ENCODE data around the gene MYO7B. TPM values are rescaled to one million over a fixed set of nuclear protein-coding genes. Genes with fewer than 3 reads are reported as not detected.
A peak's percentile ranks its signal among the peaks of the same experiment; 100 is the strongest.

The MYO7B gene
- total RNA-seq, result 0.78 TPM
- long read RNA-seq, partial matches to known transcripts, result 1 of 5 reads
- long read RNA-seq, other reads (novel, unspliced or antisense), result 4 of 5 reads

DNA sequence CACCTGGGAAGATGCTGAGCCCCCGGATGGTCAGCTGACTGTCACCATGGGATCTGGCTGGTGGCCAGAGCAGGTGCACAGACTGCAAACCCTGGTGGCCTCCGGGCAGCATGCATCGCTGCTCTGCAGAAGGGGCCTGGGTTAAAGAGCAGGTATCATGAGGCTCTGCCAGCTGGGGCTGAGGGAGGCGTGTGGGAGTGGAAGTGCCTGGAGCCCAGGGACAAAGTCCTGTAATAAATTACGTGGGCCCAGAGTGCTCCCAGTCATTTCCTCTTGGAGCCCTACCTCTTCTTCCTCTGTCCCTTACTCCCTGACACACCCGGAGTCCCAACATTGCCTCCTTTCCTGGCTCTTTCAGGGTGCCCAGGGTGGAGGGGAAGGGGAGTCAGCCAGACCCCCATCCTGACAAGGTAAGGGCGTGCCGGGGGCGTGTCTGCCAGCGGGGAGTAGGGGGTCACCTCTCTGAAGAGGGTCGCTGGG, at the start of gene MYO7B:
Gene MYO7B, plus strand, starts transcription at position 262 of the 480 bp plus-strand sequence. CDS start 24,040 bp downstream, outside the sequence.
- intact Hi-C loops (cut with DNase I), result no loop called here

DNA sequence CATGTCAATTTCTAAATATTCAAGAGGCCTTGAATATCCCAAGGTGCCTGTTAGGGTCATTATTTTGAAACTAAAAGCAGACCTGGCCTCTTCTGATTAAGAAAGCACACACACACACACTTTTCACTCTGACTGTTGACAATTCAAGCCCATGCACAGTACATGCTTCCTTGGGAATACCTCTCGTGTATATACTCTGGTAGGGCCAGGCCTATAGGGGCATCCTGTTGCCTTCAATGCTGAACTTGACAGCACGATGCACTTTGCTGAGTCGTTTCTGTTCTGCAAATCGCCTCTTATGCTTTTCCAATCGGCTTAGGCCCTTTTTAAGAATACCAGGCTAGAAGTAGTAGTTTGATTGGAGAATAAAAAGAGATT, 49.8 kb upstream of the MYO7B start:
- intact Hi-C loops (cut with DNase I), result no loop called here
- DNase-seq (ENCODE audit: low spot score), result no peak

More for the DNA sequence above, at the start of gene MYO7B:
- DNase-seq (ENCODE audit: low spot score), result no peak

DNA sequence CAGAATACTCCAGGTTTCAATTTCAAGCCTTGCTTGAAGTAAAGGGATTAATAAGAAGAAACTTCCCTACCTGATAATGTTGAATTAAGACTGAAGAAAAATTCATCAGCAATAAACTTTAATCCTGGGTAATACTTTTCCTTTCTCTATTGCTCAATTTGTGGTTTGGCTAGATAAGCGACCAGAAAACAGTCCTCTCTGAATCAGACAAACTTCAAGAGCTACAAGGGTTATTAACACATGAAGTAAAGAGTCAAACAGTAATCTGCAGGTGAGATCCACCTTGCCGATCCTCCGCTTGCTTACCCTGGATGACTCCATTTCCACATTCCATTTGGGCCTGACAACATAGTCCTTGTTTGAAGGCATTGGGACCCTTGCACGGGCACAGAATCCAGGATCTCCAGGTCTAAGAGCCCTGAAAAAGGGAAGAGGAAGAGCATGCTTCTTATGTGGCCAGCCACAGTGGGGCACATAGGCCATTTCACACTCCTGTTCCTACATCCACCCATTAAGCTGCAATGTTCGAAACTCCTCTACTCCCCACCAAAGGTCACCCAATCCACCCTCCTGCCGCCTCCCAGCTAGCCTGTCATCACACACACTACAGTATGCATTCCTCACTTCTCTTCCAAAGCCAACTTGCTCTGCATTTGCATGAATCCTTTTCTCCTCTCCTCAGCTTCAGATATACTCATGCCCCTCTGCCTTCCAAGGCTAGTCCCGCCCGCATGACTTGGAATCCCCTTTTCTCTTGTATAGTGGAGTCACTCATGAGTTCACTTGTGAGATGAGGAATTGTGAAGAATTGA, 49.0 kb upstream of the MYO7B start:
- no peak for DNase-seq (ENCODE audit: low spot score)
- intact Hi-C loops (cut with DNase I), result no loop called here

DNA sequence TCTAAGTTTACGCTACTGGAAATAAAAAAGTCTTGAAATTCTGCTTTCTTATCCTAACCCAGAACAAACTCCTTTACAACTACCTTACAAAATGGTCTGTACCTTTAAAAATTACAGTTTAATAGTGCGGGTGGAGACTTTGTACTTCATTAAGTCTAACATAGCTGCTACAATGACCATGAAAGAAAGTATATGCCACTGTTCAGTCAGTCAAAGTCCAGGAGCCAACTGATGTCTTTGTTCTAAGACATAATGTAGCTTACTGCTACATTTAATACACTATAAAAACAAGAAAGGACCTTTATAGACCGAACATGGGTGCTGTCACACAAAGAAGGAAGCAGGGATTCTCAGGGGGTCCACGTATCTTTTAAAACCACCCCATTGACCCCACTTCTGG, 45.2 kb upstream of the MYO7B start:
- intact Hi-C loops (cut with DNase I), result no loop called here
- no peak for DNase-seq (ENCODE audit: low spot score)

GRCh38 chr2:127498386-127498785, 37.1 kb upstream of the MYO7B start:
- intact Hi-C loops (cut with DNase I), result no loop called here
- DNase-seq (ENCODE audit: low spot score), result no peak

- intact Hi-C loops (cut with DNase I), result no loop called here
- DNase-seq (ENCODE audit: low spot score), result no peak
Observed at GRCh38 chr2:127503491-127503890, 32.0 kb upstream of the MYO7B start.

GRCh38 chr2:127504552-127505430, 30.7 kb upstream of the MYO7B start:
- intact Hi-C loops (cut with DNase I), result no loop called here
- DNase-seq (ENCODE audit: low spot score), result no peak

DNA sequence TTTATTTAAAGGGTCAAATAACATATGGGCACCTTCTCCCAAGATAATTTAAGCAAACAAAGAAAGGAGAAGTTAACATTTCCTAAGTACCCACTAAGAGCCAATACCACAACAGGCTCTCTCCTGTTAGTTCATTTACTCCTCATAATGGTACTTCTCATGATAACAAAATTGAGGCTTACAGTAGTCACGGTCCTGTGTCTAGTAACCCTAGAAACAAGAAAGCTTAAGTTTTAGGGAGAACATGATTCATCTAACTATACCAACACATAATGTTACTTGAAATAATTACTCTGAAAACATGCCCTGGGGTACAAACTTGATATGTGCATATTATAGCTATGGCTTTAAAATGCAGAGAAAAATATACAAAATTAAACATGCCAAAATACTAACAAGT, 29.0 kb upstream of the MYO7B start:
- intact Hi-C loops (cut with DNase I), result no loop called here
- no peak for DNase-seq (ENCODE audit: low spot score)

DNA sequence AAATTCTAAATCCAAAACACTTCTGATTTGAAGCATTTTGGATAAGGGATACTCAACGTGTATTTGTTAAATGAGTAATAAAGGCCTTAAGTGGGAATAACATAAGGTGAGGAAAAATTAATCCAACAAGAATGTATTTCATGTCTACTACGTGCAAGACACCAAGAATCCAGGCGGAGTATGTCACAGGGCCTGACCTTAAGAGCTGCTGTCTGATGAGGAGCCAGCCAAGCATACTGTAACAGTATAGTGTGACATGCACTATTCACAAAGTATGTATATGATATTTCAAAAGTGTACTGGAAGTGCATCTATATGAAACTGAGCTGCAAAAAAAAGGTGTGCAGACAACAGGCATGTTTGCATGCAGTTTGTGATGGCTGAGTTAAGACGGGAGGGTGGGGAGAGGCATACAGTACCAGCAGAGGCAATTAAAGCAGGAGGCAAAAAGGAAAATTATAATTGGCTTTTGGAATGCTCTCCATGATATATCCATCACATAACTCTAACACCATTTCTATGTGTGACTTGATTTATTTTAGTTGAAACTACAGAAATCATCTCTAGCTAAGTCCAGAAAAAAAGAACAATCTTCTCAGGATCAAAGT, 27.4 kb upstream of the MYO7B start:
- intact Hi-C loops (cut with DNase I), result no loop called here
- no peak for DNase-seq (ENCODE audit: low spot score)

DNA sequence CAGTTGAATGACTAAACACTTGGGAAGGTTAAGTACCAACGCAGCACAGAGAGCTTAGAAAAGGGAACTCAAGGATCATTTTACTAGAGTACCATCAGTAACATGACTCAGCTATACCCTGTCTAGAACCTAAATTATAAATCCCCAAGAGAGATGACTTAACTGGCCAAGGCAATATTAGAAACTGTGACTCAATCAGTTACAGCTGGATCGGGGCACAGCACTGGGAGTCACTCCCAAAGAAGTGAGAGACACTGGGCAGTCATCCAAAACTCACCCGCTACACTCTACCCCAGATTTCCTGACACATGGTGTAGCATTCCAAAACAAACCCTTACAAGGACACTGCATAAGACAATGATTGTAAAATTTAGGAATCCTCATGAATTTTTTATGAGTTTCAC, 26.9 kb upstream of the MYO7B start:
- peak; percentile 78 for DNase-seq (ENCODE audit: low spot score)
- intact Hi-C loops (cut with DNase I), result no loop called here

DNA sequence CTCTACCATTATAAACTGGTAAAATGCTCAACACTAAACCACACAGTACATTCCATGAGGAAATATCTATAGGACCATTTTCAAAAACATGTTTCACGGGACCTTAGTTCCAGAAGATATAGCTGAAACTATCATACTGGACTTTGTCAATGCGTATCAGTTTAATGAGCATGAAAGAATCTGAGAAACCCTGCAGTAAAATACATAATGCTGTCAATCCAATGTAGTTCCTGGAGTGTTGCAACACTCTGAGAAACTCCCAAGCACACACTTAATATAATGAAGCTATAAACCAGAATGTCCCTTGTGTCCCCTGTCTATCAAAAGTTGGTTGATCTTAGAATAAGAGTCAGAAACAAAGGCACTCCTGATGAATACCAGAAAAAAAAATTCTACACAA, 25.4 kb upstream of the MYO7B start:
- DNase-seq (ENCODE audit: low spot score), result no peak
- intact Hi-C loops (cut with DNase I), result loop anchor here (5.0 kb wide), 1 partner anchor 142 kb away; no protein-coding TSS in a partner anchor

DNA sequence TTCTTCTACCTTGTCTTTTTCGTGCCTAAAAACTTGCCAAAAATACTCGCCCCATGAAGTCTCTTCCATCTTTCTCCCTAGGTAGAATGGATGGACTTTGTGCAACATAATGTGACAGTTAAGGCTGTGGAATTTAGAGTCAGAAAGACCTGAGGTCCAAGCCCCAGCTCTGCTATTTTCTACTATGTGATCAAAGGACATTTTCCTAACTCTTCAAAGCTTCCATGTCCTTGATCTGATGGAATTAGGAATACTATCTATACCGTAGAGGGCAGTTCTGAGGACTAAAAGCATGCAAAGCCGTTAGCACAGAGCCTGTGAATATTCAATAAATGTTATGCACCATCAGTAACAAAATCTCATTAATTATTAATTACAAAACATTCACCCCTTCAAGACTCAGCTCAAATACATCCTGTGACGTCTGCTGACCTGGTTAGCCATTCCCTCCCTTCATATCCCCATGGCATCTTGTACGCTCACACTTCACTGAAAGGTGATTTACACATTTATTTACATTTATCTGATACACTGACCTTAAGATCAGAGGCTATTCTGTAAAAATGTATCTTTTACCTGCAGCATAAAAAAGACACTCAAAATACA, 24.3 kb upstream of the MYO7B start:
- DNase-seq (ENCODE audit: low spot score), result no peak

GRCh38 chr2:127511917-127512316, 23.6 kb upstream of the MYO7B start:
- DNase-seq (ENCODE audit: low spot score), result no peak
- intact Hi-C loops (cut with DNase I), result loop anchor here (5.0 kb wide), 1 partner anchor 140 kb away; no protein-coding TSS in a partner anchor

More for the DNA sequence above, 24.3 kb upstream of the MYO7B start:
- intact Hi-C loops (cut with DNase I), result loop anchor here (5.0 kb wide), 1 partner anchor 141 kb away; no protein-coding TSS in a partner anchor

DNA sequence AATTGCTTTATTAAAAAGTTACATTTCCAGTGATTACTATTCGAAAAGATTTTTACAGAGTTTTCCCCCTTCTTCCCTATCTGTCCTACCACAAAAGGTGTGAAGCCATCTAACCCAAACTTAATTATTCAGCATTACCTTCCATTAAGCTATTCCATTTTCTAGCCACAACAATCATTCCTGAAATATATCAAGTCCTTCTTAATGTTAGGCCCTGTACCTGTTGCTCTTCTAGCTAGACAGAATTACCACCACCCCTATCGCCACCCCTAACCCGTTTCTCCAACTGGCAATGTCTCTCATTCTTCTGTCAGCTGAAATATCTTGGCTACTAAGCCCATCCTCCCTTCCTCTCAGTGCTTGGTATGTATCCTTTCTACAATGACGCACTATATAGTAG, 23.1 kb upstream of the MYO7B start:
- intact Hi-C loops (cut with DNase I), result loop anchor here (5.0 kb wide), 1 partner anchor 140 kb away; no protein-coding TSS in a partner anchor
- no peak for DNase-seq (ENCODE audit: low spot score)

DNA sequence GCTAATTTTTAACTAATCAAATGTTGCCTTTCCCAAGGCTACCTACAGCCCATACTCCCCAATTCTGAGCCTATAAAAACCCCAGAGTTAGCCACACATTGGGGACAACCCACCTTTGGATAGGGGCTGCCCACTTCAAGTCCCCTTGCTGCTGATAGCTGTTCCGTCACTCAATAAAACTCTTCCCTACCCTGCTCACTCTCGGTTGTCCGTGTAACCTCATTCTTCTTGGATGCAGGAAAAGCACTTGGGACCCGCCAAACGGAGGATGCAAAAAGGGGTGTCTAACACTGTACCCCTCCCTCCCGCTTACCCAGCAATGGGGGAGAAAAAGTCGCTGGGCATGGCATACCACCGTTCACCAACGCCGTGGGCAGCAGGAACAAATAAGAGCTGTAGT, 21.4 kb upstream of the MYO7B start:
- intact Hi-C loops (cut with DNase I), result loop anchor here (5.0 kb wide), 1 partner anchor 138 kb away; no protein-coding TSS in a partner anchor
- no peak for DNase-seq (ENCODE audit: low spot score)

DNA sequence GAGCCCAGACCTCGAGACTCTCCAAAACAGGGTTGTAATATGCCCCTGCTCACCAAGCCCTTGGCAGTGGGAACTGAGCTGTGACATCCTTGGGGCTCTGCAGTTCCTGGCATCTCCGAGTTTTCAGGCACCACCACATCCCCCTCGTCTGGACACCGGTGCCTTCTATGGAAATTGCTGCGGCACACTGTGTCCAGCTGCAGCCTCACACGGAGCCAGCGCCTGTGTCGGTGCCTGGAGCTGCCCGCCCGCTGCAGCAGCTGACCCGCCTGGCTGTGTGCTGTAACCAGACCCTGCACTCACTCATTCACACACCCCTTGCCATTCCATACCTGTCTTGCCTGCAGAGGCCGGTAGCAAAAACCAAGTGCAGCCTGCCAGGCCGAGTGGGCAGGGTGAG, 21.0 kb upstream of the MYO7B start:
- intact Hi-C loops (cut with DNase I), result loop anchor here (5.0 kb wide), 1 partner anchor 138 kb away; no protein-coding TSS in a partner anchor
- no peak for DNase-seq (ENCODE audit: low spot score)

- intact Hi-C loops (cut with DNase I), result loop anchor here (1.0 to 5.0 kb wide), 2 partner anchors 11 to 62 kb away; partner anchors contain the start of gene IWS1
- no peak for DNase-seq (ENCODE audit: low spot score)
Observed at GRCh38 chr2:127515383-127515915, 20.0 kb upstream of the MYO7B start.

- intact Hi-C loops (cut with DNase I), result loop anchor here (5.0 kb wide), 1 partner anchor 61 kb away; no protein-coding TSS in a partner anchor
- peak; percentile 88 for DNase-seq (ENCODE audit: low spot score)
Observed at GRCh38 chr2:127516041-127516762, 19.3 kb upstream of the MYO7B start.

All from cardiac septum (tissue), 1 donor.